Measurements from ENCODE around the gene ARSD.
"Not testable (repeated sequence)": the region's sequence is repeated elsewhere in the genome, so short reads cannot be mapped to it uniquely, and the experiment has no call there.

Gene ARSD

GRCh38 chrX:2890536-2891460, 38.3 kb downstream of the ARSD start:
- DNase-seq (ENCODE audit: low spot score) = not testable (repeated sequence)

DNA sequence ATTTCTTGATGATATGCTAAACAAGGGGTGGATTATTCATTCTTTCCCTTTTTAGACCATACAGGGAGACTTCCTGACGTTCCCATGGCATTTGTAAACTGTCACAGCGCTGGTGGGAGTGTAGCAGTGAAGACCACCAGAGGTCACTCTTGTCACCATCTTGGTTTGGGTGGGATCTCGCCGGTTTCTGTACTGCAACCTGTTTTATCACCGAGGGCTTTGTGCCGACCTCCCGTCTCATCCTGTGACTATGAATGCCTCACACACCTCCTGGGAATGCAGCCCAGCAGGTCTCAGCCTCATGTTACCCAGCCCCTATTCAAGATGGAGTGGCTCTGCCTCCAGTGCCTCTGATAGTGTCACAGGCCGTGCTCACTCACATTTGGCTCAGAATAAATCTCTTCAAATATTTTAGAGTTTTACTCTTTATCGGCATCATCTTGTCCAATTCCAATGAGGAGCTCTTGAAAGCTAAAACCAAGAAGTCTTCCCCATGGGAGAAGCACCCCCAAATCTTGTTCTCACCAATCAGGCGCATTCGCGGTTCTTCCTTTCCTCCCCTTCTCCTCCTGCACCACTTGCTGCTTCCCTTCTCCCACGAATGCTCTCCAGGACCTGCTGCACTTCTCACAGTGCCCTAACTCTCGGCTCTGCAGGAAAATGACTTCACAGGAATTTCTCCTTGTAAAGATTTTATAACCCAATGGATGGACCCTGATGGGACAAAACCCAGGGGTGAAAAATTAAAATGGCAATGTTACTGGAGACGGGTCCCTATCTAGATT, 39.2 kb downstream of the ARSD start:
- not testable (repeated sequence) for DNase-seq (ENCODE audit: low spot score)

DNA sequence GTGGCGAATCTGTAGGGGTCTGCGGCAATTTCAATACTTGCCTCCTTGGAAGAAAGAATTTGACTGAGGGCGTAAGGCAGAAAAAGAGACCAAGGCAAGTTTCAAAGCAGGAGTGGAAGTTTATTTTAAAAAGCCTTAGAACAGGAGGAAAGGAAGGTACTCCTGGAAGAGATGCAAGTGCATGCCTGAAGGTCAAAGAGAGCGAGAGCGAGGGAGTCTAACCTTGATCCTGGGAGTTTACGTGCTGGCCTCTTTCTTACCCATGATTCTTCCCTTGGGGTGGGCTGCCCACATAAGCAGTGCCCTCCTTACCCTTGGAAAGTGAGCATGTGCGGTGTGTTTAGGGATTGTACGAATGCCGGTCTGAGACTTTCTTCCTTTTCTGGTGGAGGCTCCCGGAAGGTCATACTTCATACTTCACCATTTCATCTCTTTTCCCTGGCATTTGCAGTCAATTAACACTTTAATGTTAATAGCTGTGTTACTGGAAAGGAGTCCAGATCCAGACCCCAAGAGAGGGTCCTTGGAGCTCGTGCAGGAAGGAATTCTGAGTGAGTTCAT, 40.0 kb downstream of the ARSD start:
- DNase-seq (ENCODE audit: low spot score) = no peak

DNA sequence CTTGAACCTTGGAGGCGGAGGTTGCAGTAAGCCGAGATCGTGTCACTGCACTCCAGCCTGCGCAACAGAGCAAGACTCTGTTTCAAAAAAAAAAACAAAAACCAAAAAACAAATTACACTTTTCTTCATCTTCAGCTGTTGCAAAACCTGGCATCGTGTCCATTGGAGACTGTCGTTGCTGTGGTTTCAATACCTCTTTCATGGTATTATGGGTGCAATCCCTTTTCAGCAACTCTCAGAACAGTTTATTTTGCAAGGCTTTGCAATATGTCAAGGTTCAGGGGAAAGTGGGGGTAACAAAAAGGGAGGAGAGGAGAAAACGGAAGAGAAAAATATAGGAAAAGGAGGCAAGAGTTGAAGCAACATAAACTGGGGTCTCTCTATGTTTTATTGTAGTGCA, 40.8 kb downstream of the ARSD start:
- no peak for DNase-seq (ENCODE audit: low spot score)

DNA sequence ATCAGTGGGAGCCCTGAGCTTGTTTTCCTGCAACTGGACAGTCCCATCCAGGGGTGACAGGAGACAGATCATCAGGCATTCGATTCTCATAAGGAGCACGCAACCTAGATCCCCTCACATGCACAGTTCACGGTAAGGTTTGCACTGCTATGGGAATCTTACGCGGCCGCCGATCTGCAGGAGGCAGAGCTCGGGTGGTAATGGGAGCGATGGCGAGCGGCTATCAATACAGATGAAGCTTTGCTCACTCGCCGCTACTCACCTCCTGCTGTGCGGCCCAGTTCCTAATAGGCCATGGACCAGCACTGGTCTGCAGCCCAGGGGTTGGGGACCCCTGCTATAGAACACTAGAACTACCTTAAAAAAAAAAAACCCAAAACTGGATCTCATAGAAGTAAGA, 45.4 kb downstream of the ARSD start:
- DNase-seq (ENCODE audit: low spot score) = no peak

- DNase-seq (ENCODE audit: low spot score) = no peak
These were observed 49.5 kb downstream of the ARSD start for GRCh38 chrX:2879670-2880069.

GRCh38 chrX:2878563-2878962, 50.6 kb downstream of the ARSD start:
- DNase-seq (ENCODE audit: low spot score) = no peak

- no peak for DNase-seq (ENCODE audit: low spot score)
These were observed 53.2 kb downstream of the ARSD start for GRCh38 chrX:2875798-2876399.

DNA sequence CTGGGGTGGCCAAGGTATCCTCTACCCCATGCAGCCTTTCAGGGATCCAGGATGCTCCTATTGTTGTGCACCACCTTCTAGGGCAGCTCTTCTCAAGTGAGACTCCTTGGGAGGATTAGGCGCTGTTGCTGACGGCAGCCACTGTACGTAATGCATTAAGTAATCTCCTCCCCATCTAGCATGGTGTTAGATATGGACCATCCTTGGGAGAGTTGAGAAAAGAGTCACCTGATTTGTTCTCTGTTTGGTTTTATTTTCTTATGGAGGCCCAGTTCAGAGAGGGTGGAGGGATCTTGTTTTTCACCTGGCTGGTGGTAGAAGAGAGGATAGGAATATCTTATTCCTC, 54.0 kb downstream of the ARSD start:
- DNase-seq (ENCODE audit: low spot score) = no peak

DNA sequence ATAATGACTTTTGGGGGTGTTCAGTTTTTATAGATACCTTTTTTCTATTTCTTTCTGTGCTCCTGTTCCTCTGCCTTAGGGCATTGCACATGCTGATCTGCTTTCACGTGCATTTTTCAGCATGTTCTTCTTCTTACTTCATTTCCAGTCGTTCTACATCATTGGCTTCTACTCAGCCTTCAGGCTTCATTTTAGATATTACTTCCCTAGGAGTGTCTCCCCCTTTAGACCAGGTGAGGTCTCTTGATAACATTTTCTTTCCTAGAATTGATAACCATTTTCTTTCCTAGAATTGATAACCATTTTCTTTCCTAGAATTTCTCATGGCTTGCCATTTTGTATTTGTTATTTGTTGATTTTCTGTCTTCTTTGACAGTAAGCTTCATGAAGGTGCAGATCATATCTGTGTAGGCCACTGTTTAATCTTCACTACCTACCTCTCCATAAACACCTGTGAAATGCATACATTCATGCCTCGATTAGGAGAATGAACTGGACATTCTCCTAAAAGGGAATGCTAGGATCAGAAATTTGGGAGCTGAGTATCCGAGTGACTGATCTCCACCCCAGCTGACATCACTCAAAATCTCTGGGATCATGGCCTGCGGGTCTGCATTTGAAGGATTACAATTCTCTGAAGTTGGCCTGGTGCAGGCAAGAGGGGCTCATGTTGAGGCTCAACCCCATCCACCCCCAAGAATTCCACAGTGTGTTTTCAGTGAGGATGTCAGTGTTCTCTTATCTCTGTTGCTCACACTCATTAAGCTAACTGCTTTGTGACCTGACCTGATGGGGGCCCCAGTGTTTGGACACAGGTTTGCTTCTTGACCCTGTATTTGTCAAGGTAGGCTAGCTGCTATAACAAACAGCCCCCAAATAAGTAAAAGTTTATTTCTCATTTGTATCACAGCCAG, 54.7 kb downstream of the ARSD start:
- no peak for DNase-seq (ENCODE audit: low spot score)

GRCh38 chrX:2872671-2873277, 56.4 kb downstream of the ARSD start:
- DNase-seq (ENCODE audit: low spot score) = no peak

GRCh38 chrX:2871831-2872230, 57.3 kb downstream of the ARSD start:
- no peak for DNase-seq (ENCODE audit: low spot score)

GRCh38 chrX:2870650-2871049, 58.5 kb downstream of the ARSD start:
- DNase-seq (ENCODE audit: low spot score) = no peak

DNA sequence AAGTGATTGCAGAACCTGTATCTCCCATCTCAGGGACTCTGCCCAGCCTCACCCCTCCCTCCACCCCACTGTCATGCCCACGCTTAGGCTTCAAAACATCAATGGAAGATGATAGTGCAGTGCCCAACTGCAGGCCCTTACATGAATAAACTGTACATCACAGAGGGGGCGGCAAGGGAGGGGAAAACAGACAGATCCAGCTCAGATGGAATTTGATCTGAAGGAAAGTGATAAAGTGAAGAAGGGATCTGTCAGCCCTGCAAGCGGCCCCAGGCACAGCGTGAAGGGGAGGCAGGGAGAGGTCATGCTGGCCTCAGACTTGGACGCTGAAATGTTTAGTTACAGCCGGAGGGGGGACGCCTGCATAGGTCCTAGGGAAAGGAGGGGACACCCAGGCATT, 61.9 kb downstream of the ARSD start:
- no peak for DNase-seq (ENCODE audit: low spot score)

DNA sequence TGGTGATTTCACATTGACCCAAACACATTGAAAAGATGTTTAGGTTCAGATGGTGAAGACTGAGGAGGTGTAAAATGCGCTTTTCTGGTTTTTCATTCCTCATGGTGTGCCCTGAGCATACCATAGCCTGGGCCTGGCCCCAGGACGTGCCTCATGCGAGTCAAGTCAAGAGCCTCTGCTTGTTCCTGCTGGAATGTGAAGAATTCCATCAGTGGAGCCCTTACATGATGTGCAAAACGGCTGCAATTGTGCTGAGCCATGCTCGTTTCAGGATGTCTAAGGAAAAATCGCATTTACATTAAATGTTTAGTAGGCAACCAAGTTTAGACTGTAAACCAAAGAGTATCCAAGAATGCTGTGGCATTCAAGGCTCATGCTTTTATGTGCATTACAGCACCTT, 65.5 kb downstream of the ARSD start:
- DNase-seq (ENCODE audit: low spot score) = no peak

DNA sequence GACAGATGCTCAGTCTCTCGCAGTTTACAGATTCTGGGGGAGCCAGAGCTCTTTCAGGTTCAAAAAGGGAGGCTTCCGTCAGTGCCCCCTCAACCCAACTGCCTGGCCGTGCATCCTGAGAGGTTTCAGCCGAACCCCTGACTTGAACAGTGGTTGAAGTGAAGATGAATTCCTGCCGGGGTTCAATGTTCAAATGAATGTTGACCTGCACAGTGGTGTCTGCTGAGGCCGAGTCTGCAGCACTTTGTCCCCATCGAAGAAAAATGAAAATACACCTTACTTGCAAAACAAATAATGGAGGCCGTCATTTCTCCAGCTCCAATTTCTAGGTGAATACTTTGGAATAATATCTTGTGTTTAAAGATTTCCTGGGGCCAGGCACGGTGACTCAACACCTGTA, 66.7 kb downstream of the ARSD start:
- DNase-seq (ENCODE audit: low spot score) = no peak

DNA sequence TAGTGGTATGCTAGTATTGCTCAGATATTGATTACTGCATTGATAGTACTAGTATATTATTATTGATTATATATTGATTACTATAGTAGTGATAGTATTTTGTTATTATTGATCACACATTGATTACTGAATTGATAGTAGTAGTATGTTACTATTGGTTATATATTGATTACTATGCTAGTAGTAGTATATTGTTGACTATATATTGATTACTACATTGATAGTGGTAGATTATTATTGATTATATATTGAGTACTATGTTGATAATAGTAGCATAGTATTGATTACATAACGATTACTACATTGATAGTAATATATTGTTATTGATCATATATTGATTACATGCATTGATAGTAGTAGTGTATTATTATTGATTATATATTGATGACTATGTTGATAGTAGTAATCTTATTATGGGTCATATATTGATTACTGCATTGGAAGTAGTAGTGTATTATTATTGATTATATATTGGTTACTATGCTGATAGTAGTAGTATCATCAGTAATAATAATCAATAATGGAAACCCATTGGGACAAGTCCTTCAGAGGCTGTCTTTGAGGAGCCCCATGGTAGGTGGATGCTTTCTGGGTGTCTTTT, 69.8 kb downstream of the ARSD start:
- DNase-seq (ENCODE audit: low spot score) = no peak

DNA sequence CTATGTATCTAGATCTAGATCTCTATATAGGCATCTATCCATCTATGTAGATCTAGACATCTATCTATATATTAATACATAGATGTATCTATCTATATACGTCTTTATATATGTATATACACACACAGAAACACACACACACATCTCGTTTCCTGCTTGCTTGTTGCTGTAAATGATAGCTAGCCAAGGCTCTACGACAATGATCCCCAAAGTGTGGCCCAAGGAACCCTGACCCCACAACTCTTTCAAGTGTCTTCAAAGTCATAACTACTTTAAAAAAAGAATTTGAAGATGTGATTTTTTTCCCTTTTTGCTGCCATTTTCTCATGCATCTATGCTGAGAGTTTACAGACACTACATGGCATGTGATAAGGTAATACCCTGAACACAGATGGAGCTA, 71.6 kb downstream of the ARSD start:
- no peak for DNase-seq (ENCODE audit: low spot score)

DNA sequence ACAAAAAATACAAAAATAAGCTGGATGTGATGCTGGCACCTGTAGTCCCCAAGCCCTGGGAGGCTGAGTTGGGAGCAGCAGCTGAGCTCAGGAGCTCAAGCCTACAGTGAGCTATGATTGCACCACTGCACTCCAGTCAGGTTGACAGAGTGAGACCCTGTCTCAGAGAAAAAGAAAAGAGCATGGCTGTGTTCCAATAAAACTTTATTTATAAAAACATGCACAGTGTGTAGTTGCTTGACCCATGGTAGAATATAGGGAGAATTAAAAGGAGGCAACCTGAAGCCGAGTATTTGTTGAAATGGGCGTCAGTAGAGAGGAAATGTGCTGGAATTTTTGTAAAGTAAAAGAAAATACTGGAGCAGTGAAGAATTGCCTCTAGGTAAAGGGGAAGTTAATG, 73.4 kb downstream of the ARSD start:
- no peak for DNase-seq (ENCODE audit: low spot score)

DNA sequence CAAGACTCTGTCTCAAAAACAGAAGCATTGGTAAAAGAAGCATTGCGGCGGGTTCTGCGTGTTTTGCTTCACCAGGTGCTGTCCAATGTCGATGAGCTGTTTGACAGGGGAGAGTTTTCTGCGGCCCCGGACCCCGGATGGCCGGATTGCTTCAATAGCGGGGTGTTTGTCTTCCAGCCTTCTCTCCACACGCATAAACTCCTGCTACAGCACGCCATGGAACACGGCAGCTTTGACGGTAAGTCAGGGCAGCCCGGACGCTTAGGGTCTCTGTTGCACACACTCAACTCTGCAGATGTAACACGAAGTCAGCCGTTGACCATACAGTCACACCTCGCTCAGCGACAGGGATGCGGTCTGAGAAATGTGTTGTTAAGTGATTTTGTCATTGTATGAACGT, 74.2 kb downstream of the ARSD start:
- no peak for DNase-seq (ENCODE audit: low spot score)

All from LoVo (cell line).